Fibroblast of upper back skin (primary cell): ENCODE results near the gene ZNF417.

Experiments used
- DNase-seq: peaks from one replicate; pipeline ENCODE4 v3.0.0-alpha.2; 2013

Gene ZNF417

GRCh38 chr19:57916168-57916995 is at the start of gene ZNF417:
TSS of gene ZNF417 (minus strand) at chr19:57916592. CDS start at chr19:57916411, 181 bp downstream.
- DNase-seq: peak; percentile 96

- no peak for DNase-seq
Measured at GRCh38 chr19:57964761-57965160, 48.4 kb upstream of the ZNF417 start.

DNA sequence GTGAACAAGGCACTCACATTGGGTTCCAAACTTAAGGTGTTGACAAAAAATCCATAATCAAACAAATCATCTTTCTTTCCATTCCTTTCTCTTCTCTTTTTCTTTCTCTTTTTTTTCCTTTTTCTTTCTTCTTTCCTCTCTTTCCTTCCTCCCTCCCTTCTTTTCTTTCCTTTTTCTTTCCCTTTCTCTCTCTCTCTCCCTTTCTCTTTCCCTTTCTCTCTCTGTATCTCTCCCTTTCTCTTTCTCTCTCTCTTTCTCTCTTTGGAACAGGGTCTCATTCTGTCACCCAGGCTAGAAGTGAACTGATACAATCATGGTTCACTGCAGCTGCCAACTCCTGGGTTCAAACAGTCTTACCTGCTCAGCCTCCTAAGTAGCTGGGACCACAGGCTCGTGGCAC is 45.4 kb upstream of the ZNF417 start:
- DNase-seq: no peak

- no peak for DNase-seq
Measured at GRCh38 chr19:57954996-57955395, 38.6 kb upstream of the ZNF417 start.

GRCh38 chr19:57949702-57950101 is 33.3 kb upstream of the ZNF417 start:
- DNase-seq: no peak

- no peak for DNase-seq
Measured at GRCh38 chr19:57949296-57949695, 32.9 kb upstream of the ZNF417 start.

DNA sequence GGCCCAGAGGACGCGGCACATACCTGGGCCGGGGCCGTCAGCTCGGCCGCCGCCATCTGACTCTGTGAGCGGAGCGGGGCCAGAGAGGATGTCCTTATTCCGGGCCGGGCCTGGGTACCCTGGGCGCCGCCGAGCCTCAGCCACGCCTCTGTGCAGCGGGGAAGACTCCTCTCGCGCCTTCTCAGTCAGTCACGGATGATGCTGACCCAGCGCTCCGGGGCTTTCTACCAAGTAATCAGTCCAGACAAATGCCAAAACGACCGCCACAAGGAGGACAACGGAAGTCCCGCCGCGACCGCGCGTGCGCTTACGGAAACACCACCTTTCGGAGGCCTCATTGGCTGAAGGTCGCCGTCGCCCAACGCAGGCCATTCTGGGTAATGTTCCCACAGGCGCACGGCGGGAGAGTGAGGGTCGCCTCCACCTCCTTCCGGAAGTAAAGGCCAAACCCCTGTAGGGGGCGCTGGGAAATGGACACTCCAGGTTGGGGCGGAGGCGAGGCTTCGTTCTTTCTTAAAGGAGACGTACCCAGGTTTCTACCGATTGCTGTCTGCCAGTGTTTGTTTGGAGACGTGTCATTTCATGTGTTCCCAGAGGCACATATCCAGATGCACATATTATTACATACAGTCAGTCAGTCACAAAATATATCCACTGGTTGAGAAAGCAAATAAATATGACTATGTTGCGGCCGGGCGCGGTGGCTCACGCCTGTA is 31.2 kb upstream of the ZNF417 start, which contains the start of gene ZNF256:
Gene ZNF256 (minus strand): TSS at position 288 of the 716 bp plus-strand sequence. CDS start 232 bp downstream, at position 56.
- peak; percentile 92 for DNase-seq

GRCh38 chr19:57947088-57947418 is 30.7 kb upstream of the ZNF417 start:
- DNase-seq: no peak

GRCh38 chr19:57946316-57946715 is 29.9 kb upstream of the ZNF417 start:
- DNase-seq: no peak

DNA sequence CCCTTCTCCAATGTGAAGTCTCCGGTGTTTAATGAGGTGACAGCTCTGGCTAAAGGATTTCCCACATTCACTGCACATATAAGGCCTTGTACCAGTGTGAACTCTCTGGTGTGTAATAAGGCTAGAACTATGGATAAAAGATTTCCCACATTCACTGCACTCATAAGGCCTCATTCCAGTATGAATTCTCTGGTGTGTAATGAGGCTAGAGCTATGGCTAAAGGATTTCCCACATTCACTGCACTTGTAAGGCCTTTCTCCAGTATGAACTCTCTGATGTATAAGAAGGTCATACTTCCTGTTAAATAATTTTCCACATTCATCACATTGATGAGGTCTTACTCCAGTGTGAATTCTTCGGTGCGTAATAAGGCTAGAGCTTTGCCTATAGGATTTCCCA is 25.2 kb upstream of the ZNF417 start:
- no peak for DNase-seq

DNA sequence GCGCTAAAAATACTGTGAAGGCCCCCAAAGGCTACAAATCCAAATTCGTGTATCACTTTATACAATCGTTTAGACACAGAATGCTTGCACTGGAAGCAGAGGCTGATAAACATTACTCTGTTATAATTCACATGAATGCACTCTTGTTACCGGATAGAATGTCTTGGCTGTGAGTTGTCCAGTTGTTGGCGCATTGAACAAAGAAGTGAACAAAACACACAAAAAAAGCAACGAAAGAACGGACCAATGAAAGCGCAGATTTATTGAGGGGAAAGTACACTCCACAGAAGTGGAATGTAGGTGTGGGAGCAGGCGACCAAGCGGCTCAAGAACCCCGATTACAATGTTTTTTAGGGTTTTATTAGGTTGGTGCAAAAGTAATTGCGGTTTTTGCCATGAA is 19.3 kb upstream of the ZNF417 start:
- no peak for DNase-seq

GRCh38 chr19:57934820-57935665 is 18.7 kb upstream of the ZNF417 start, which contains the start of gene ZNF418:
TSS of gene ZNF418 (minus strand) at chr19:57935402. CDS start at chr19:57933822, 1,580 bp downstream.
- peak; percentile 82 for DNase-seq

GRCh38 chr19:57927587-57927986 is 11.2 kb upstream of the ZNF417 start:
- DNase-seq: no peak

- no peak for DNase-seq
Measured at GRCh38 chr19:57914531-57914930, 1.9 kb downstream of the ZNF417 start.

DNA sequence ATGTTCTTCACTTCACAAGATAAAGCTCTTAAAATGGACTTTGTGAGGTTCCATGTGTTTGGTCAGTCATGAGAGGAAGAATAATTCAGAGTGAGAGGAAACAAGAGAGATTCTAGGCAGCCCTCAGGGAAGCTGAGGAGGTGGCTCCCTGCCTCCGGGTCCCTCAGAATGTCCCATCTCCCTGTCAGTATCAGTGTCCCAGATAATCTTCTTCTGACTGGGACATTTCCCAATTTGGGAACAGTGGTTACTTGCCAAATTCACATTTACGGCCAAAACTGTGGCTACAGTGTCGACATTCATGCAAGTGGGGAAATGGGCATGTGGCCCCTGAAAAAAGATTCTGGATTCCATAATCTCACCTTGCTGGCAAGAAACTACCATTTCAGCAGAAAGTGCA is 9.0 kb downstream of the ZNF417 start:
- DNase-seq: no peak

GRCh38 chr19:57905258-57905657 is 11.1 kb downstream of the ZNF417 start:
- DNase-seq: no peak

DNA sequence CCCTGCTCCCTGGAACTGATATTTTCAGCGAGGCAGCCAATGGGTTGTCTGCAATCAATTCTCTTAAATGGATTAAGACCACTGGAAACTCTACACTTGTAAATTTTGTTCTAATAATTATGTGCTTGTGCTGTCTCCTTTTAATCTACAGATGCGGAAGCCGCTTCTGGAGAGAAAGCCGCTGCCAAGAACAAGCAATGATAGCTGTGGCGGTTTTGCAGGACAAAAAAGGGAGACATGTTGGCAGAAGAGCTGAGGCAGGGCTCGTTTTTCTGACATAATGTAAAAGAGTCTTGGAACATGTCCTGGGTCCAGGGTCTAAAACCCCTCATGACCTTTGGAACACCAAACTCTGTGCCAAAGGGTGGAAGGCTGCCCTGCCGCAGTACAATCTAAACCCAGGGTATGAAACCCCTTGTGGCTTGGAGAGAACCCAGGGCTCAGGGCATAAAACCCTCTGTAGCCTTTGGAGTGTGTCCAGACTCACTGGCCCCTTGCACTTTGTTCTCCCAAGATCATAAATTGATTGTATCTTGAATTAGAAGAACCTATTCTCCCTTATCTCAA is 12.7 kb downstream of the ZNF417 start:
- no peak for DNase-seq

GRCh38 chr19:57900311-57900710 is 16.1 kb downstream of the ZNF417 start:
- no peak for DNase-seq

GRCh38 chr19:57890706-57891105 is 25.7 kb downstream of the ZNF417 start:
- peak; percentile 62 for DNase-seq

DNA sequence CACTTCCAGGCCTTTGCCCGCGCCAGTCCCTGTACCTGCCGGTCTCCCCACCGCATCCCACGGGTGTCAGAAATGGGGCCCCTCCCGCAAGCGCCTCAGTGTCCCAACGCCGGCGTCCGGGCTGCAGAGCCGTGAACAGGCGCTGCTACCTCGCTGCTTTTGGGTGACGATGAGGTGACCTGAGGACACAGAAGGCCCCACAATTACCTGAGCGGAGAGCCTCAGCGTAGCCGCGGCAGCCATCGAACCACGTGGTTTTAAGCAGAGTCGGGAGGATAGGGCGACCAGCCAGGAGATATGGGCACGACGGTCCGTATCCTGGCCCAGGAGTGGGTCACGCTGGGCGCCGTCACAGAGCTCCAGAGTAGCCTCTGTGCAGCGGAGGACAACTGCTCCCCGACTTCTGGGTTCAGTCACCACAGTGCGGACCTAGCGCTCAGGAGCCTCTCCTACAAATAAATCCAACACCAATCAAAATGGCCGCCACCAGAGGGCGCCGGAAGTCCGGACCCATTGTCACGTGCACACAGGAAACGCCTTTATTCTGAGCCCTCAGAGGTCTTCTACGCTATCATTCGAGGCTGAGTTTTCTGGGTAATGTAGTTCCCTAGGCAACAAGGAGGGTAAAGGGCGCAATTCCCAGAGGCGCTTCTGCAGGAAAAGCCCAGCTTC is 27.7 kb downstream of the ZNF417 start, which contains the start of gene ZNF814:
Gene ZNF814 (minus strand): TSS at position 478 of the 672 bp plus-strand sequence. CDS start 235 bp downstream, at position 243.
- peak; percentile 80 for DNase-seq

DNA sequence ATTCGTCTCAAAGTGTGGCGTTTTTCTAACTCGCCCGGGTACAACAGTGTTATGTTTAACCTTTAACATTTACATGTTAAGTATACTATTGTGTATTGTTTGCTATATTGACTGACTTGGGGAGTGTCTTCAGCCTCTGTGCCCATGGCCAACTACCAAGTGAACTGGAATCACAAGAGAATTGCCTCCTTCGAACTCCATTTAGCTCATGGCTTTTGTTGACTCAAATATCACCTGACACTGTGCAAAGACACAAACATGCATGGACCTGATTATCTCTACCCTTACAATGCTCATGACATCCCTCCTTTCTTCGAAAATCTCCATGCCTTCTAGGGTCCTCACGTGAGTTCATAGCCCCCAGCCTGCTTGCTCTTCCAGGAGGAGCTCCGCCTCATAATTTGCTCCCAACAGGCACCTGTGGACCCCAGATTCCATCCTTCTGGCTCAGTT is 28.3 kb downstream of the ZNF417 start:
- DNase-seq: no peak
